ENCODE data around the gene KANK4.

Gene KANK4

GRCh38 chr1:62274496-62275485 lies 44.4 kb downstream of the KANK4 start:
- Mint-ChIP-seq H3K27me3 (no peaks in the 10 kb centered on the region), H3K9me3 (peaks cover 5% of the 10 kb centered on the region), H3K36me3 (ENCODE audit: low read depth) (no peaks in the 10 kb centered on the region), H3K27ac (no peak overlapping the region), H3K4me1 (ENCODE audit: low read depth) (peaks cover 16% of the 10 kb centered on the region), H3K4me3 (no peak overlapping the region)

DNA sequence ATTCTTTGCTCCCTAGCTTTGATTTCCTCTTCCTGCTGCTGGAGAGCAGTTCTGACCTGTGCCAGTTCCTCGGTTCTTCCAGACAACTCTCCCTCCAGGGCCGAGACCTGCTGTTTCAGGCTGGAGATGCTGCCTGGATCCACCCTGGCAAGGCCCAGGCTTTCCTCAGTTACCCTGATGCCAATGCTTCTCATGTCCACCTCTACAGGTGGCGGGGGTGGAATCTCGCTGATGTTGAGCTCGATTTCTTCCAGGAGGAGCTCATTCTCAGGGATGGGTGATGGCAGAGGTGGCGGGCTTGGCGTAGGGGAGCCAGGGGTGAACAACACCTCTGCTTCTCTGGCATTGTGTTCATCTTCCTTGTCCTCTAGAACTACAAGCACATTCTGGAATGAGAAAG lies 45.3 kb downstream of the KANK4 start:
- no peaks in the 10 kb centered on the region for H3K27me3 Mint-ChIP-seq
- H3K27ac Mint-ChIP-seq = no peak overlapping the region
- no peaks in the 10 kb centered on the region for H3K36me3 Mint-ChIP-seq (ENCODE audit: low read depth)
- H3K4me1 Mint-ChIP-seq (ENCODE audit: low read depth) = peaks cover 16% of the 10 kb centered on the region
- H3K9me3 Mint-ChIP-seq = peaks cover 5% of the 10 kb centered on the region
- no peak overlapping the region for H3K4me3 Mint-ChIP-seq

GRCh38 chr1:62271948-62272728 lies 47.1 kb downstream of the KANK4 start:
- Mint-ChIP-seq H3K36me3 (ENCODE audit: low read depth) (no peaks in the 10 kb centered on the region), H3K4me1 (ENCODE audit: low read depth) (peaks cover 16% of the 10 kb centered on the region), H3K4me3 (no peak overlapping the region), H3K9me3 (peaks cover 3% of the 10 kb centered on the region), H3K27me3 (no peaks in the 10 kb centered on the region), H3K27ac (peak overlapping the region; percentile 60)

DNA sequence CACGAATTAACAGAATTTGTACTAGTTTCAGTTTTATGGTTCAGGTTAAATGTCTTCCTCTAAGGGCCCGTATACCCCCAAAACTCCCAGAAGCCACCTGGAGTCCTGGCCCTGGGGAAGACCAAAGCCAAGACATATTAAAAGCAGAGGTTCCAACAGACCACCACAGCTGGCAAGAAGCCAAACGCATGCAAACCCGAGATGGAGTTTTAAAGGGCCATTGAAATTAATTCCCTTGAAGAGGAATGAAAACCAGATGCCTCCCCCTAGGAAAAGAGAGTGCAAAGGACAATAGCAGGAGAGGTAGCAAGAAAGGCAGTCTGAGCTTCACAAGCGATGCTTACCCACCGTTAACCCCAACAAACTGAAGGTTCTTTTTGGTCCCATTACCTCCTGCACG lies 48.1 kb downstream of the KANK4 start:
- H3K4me3 Mint-ChIP-seq = no peak overlapping the region
- no peak overlapping the region for H3K27ac Mint-ChIP-seq
- H3K9me3 Mint-ChIP-seq = no peaks in the 10 kb centered on the region
- H3K27me3 Mint-ChIP-seq = no peaks in the 10 kb centered on the region
- peaks cover 16% of the 10 kb centered on the region for H3K4me1 Mint-ChIP-seq (ENCODE audit: low read depth)
- no peaks in the 10 kb centered on the region for H3K36me3 Mint-ChIP-seq (ENCODE audit: low read depth)

DNA sequence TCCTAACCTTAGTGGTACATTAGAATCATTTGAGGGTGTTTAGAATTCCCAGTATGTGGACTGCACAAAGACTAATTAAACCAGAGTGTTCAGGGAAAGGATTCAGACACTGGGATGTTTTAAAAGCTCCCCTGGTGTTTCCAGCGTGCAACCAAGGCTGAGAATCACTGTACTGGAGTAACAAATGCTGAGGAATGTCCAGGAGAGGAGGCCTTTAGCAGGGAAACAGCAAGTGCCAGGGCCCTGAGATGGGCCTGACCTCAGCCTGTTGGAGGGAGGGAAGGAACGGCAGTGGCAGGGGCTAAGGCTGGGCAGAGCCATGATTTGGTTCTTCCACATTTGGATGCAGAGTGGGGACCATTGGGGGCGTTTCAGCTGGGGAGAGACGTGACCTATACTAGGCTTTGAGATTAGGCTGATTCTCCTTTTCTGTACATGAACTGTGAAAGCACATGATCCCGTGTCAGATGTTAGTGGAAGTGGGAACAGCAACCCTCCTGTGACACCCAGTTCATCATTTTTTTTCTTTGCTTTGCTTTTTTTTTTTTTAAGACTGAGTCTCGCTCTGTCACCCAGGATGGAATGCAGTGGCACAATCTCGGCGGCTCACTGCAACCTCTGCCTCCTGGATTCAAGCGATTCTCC lies 49.3 kb downstream of the KANK4 start:
- H3K4me1 Mint-ChIP-seq (ENCODE audit: low read depth) = peaks cover 16% of the 10 kb centered on the region
- H3K9me3 Mint-ChIP-seq = no peaks in the 10 kb centered on the region
- no peaks in the 10 kb centered on the region for H3K36me3 Mint-ChIP-seq (ENCODE audit: low read depth)
- H3K27ac Mint-ChIP-seq = no peak overlapping the region
- H3K4me3 Mint-ChIP-seq = no peak overlapping the region
- H3K27me3 Mint-ChIP-seq = no peaks in the 10 kb centered on the region

GRCh38 chr1:62269439-62269838 lies 49.8 kb downstream of the KANK4 start:
- Mint-ChIP-seq H3K27ac (no peak overlapping the region), H3K9me3 (no peaks in the 10 kb centered on the region), H3K36me3 (ENCODE audit: low read depth) (no peaks in the 10 kb centered on the region), H3K4me1 (ENCODE audit: low read depth) (peaks cover 16% of the 10 kb centered on the region), H3K27me3 (no peaks in the 10 kb centered on the region), H3K4me3 (no peak overlapping the region)

DNA sequence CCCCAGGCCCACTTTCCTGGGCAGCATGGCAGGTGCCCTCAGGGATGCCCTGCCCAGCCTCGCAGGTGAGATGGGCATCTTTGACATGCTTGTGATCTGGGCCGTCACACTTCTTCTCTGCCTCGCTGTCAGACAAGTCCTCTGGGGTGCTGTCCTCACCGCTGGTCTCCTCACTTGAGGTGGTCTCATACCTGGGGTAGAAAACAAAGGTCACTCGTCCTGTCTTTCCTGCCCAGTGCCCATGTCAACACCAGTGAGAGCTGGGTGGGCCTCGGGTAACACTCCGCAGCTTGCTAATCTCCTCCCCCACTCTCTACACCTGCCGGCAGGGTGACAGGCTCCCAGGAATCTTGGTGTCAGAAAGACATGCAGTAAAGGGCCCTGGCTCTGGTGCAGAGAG lies 50.9 kb downstream of the KANK4 start:
- H3K27me3 Mint-ChIP-seq = no peaks in the 10 kb centered on the region
- no peaks in the 10 kb centered on the region for H3K36me3 Mint-ChIP-seq (ENCODE audit: low read depth)
- no peak overlapping the region for H3K27ac Mint-ChIP-seq
- H3K9me3 Mint-ChIP-seq = no peaks in the 10 kb centered on the region
- H3K4me1 Mint-ChIP-seq (ENCODE audit: low read depth) = peaks cover 13% of the 10 kb centered on the region
- H3K4me3 Mint-ChIP-seq = no peak overlapping the region

- no peak overlapping the region for H3K4me3 Mint-ChIP-seq
- no peaks in the 10 kb centered on the region for H3K4me1 Mint-ChIP-seq (ENCODE audit: low read depth)
- no peaks in the 10 kb centered on the region for H3K9me3 Mint-ChIP-seq
- no peaks in the 10 kb centered on the region for H3K36me3 Mint-ChIP-seq (ENCODE audit: low read depth)
- no peak overlapping the region for H3K27ac Mint-ChIP-seq
- H3K27me3 Mint-ChIP-seq = no peaks in the 10 kb centered on the region
These were observed 53.0 kb downstream of the KANK4 start for GRCh38 chr1:62265956-62266935.

GRCh38 chr1:62263814-62264353 lies 55.4 kb downstream of the KANK4 start:
- peaks cover 3% of the 10 kb centered on the region for H3K27me3 Mint-ChIP-seq
- no peaks in the 10 kb centered on the region for H3K4me1 Mint-ChIP-seq (ENCODE audit: low read depth)
- no peaks in the 10 kb centered on the region for H3K36me3 Mint-ChIP-seq (ENCODE audit: low read depth)
- no peaks in the 10 kb centered on the region for H3K9me3 Mint-ChIP-seq
- no peak overlapping the region for H3K4me3 Mint-ChIP-seq
- H3K27ac Mint-ChIP-seq = no peak overlapping the region

DNA sequence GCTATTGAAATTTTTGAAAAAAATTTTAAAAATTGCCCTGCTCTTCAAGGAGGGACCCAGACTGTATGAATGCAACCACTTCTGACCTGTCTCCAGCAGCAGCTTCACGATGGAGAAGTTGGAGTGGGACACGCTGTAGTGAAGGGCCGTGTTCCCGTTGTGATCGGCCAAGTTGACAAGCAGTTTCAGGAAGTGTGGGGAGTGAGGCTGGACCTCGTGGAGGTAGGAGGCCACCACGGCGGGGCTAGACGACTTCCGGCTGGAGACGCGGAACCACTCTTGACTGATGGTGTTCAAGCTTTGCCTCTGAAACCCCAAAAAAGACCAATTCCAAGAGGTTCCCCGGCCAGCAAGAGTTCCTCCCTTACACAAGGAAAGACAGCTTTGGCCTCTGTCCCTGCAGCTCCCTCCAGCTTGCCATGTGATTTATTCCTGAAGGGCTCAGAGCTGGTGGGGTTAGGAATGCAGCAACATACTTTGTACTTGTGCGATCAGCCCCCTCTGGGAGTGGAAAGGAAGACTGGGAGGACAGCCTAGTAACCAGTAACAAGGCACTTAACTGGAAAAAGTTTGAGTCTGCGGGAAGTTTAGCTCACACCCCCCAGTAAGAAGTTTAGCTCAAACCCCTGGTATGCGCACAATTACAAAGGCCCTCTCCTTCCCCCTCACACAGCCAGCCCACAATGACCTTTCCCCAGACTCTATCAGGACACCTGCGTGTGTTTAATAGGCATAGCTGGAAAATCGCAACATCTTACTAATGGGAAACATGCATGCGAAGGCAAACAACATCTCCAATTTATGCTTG lies 56.0 kb downstream of the KANK4 start:
- Mint-ChIP-seq H3K27me3 (peaks cover 3% of the 10 kb centered on the region), H3K4me3 (no peak overlapping the region), H3K27ac (no peak overlapping the region), H3K9me3 (no peaks in the 10 kb centered on the region), H3K36me3 (ENCODE audit: low read depth) (no peaks in the 10 kb centered on the region), H3K4me1 (ENCODE audit: low read depth) (no peaks in the 10 kb centered on the region)

- H3K36me3 Mint-ChIP-seq (ENCODE audit: low read depth) = no peaks in the 10 kb centered on the region
- H3K27ac Mint-ChIP-seq = peak overlapping the region; percentile 12
- no peak overlapping the region for H3K4me3 Mint-ChIP-seq
- H3K27me3 Mint-ChIP-seq = peaks cover 3% of the 10 kb centered on the region
- no peaks in the 10 kb centered on the region for H3K9me3 Mint-ChIP-seq
- no peaks in the 10 kb centered on the region for H3K4me1 Mint-ChIP-seq (ENCODE audit: low read depth)
These were observed 58.5 kb downstream of the KANK4 start for GRCh38 chr1:62260688-62261087.

- H3K27me3 Mint-ChIP-seq = peaks cover 3% of the 10 kb centered on the region
These were observed 59.7 kb downstream of the KANK4 start for GRCh38 chr1:62259551-62259950.

GRCh38 chr1:62250126-62250726 lies 69.0 kb downstream of the KANK4 start:
- H3K9me3 Mint-ChIP-seq = no peaks in the 10 kb centered on the region
- no peak overlapping the region for H3K27ac Mint-ChIP-seq
- H3K4me1 Mint-ChIP-seq (ENCODE audit: low read depth) = no peaks in the 10 kb centered on the region
- H3K4me3 Mint-ChIP-seq = no peak overlapping the region
- H3K36me3 Mint-ChIP-seq (ENCODE audit: low read depth) = no peaks in the 10 kb centered on the region
- no peaks in the 10 kb centered on the region for H3K27me3 Mint-ChIP-seq

More at GRCh38 chr1:62259551-62259950, 59.7 kb downstream of the KANK4 start:
- H3K4me1 Mint-ChIP-seq (ENCODE audit: low read depth) = no peaks in the 10 kb centered on the region
- no peaks in the 10 kb centered on the region for H3K36me3 Mint-ChIP-seq (ENCODE audit: low read depth)
- no peaks in the 10 kb centered on the region for H3K9me3 Mint-ChIP-seq
- H3K4me3 Mint-ChIP-seq = no peak overlapping the region
- H3K27ac Mint-ChIP-seq = no peak overlapping the region
